Peyer's patch (tissue), 4 donors: ENCODE data around the gene EIF6.
A peak's percentile ranks its signal among the peaks of the same experiment; 100 is the strongest.

Source experiments
- POLR2A ChIP-seq, 2 donors: fragments of 450-650 bp; IDR thresholded peaks; one replicate each; pipeline ENCODE4 v1.5.1; 2017; ENCODE audit warnings: antibody characterized with exemption in 2 of 2, mild to moderate bottlenecking in 2 of 2, moderate library complexity in 2 of 2
- TF ChIP-seq, protein P1 (sequence below), 6 experiments: fragments of 450-650 bp in 4 of 6; fragments of 200-600 bp in 2 of 6; sonication (generic) in 1 of 6; IDR thresholded peaks; one replicate each; pipeline ENCODE4 v1.5.1; 2017 to 2019; ENCODE audit warnings: antibody characterized with exemption in 6 of 6, mild to moderate bottlenecking in 3 of 6, moderate library complexity in 1 of 6

GRCh38 chr20:35277531-35278395 lies 6.8 kb downstream of the EIF6 start, which contains the start of gene MMP24OS:
- TF ChIP-seq, protein P1, sequence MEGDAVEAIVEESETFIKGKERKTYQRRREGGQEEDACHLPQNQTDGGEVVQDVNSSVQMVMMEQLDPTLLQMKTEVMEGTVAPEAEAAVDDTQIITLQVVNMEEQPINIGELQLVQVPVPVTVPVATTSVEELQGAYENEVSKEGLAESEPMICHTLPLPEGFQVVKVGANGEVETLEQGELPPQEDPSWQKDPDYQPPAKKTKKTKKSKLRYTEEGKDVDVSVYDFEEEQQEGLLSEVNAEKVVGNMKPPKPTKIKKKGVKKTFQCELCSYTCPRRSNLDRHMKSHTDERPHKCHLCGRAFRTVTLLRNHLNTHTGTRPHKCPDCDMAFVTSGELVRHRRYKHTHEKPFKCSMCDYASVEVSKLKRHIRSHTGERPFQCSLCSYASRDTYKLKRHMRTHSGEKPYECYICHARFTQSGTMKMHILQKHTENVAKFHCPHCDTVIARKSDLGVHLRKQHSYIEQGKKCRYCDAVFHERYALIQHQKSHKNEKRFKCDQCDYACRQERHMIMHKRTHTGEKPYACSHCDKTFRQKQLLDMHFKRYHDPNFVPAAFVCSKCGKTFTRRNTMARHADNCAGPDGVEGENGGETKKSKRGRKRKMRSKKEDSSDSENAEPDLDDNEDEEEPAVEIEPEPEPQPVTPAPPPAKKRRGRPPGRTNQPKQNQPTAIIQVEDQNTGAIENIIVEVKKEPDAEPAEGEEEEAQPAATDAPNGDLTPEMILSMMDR (IDR thresholded peaks at IDR 0.05) = peak in 4 of 6 experiments; percentile 6 to 34 (median 27)
- peak; percentile 94 to 97 for TF ChIP-seq POLR2A (IDR thresholded peaks at IDR 0.05)
